ENCODE data around the gene TOM1L2.
"Not testable (repeated sequence)": the region's sequence is repeated elsewhere in the genome, so short reads cannot be mapped to it uniquely, and the experiment has no call there.

TOM1L2 gene

GRCh38 chr17:17818088-17818526 is 154.1 kb downstream of the TOM1L2 start:
- DNase-seq (ENCODE audit: low read depth) = no peak

GRCh38 chr17:17817552-17817947 is 154.7 kb downstream of the TOM1L2 start:
- DNase-seq (ENCODE audit: low read depth) = no peak

GRCh38 chr17:17816831-17817551 is 155.2 kb downstream of the TOM1L2 start:
- DNase-seq (ENCODE audit: low read depth) = no peak

GRCh38 chr17:17816240-17816814 is 155.9 kb downstream of the TOM1L2 start:
- no peak for DNase-seq (ENCODE audit: low read depth)

- DNase-seq (ENCODE audit: low read depth) = no peak
These were observed 156.6 kb downstream of the TOM1L2 start for GRCh38 chr17:17815436-17816200.

GRCh38 chr17:17815062-17815406 is 157.2 kb downstream of the TOM1L2 start:
- DNase-seq (ENCODE audit: low read depth) = no peak

GRCh38 chr17:17814162-17815061 is 157.8 kb downstream of the TOM1L2 start:
- DNase-seq (ENCODE audit: low read depth) = no peak

GRCh38 chr17:17813725-17814095 is 158.5 kb downstream of the TOM1L2 start:
- no peak for DNase-seq (ENCODE audit: low read depth)

GRCh38 chr17:17813055-17813724 is 159.0 kb downstream of the TOM1L2 start:
- DNase-seq (ENCODE audit: low read depth) = no peak

GRCh38 chr17:17812211-17813054 is 159.8 kb downstream of the TOM1L2 start:
- peak; percentile 49 for DNase-seq (ENCODE audit: low read depth)

GRCh38 chr17:17811381-17812210 is 160.6 kb downstream of the TOM1L2 start:
- DNase-seq (ENCODE audit: low read depth) = no peak

GRCh38 chr17:17810895-17811248 is 161.3 kb downstream of the TOM1L2 start:
- no peak for DNase-seq (ENCODE audit: low read depth)

- no peak for DNase-seq (ENCODE audit: low read depth)
These were observed 161.9 kb downstream of the TOM1L2 start for GRCh38 chr17:17810084-17810894.

GRCh38 chr17:17809531-17810083 is 162.6 kb downstream of the TOM1L2 start:
- DNase-seq (ENCODE audit: low read depth) = no peak

- DNase-seq (ENCODE audit: low read depth) = no peak
These were observed 163.3 kb downstream of the TOM1L2 start for GRCh38 chr17:17808706-17809432.

- not testable (repeated sequence) for DNase-seq (ENCODE audit: low read depth)
These were observed 164.0 kb downstream of the TOM1L2 start for GRCh38 chr17:17808200-17808599.

- DNase-seq (ENCODE audit: low read depth) = no peak
These were observed 164.8 kb downstream of the TOM1L2 start for GRCh38 chr17:17807440-17807839.
